HG03432 (cell line): Measurements from ENCODE around the gene CCDC187.
"Not testable (repeated sequence)": the region's sequence is repeated elsewhere in the genome, so short reads cannot be mapped to it uniquely, and the experiment has no call there.

Experiments
- ATAC-seq: cut with Tn5 transposase; IDR thresholded peaks from one replicate; pipeline ENCODE4 v1.9.1; 2021; ENCODE audit warnings: mild to moderate bottlenecking, moderate library complexity; ENCODE audit not compliant: unreplicated experiment

Gene CCDC187

DNA sequence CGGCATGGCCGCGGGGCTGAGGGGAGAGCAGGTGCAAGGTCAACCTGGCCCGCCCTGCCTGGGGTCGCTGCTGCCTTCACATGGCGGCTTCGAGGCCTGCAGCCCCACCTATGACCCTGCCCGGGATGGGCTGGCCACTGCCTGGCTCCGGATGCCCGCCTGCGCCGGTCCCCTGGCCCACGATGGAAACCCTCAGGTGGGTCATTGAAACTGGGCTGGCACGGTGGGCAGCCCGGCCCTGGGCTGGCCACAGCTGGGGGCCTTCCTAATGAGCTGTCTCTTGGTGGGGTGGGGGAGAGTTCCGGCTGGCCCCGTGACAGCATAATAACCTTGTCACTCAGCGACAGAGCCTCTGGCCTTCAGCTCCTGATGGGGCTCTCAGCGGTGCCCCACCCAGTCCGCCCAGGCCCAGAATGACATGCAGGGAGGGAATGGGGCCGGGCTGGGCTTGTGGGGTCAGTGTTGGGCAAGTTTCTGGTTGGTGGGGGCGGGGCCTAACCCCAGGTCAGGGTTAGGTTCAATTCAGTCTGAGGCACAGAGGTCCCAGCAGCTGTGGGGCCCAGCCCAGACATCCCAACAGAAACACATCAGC lies at the start of gene CCDC187:
Gene CCDC187 (minus strand): TSS at position 270 of the 592 bp plus-strand sequence. CDS start 264 bp downstream, at position 6.
- ATAC-seq, result no peak

DNA sequence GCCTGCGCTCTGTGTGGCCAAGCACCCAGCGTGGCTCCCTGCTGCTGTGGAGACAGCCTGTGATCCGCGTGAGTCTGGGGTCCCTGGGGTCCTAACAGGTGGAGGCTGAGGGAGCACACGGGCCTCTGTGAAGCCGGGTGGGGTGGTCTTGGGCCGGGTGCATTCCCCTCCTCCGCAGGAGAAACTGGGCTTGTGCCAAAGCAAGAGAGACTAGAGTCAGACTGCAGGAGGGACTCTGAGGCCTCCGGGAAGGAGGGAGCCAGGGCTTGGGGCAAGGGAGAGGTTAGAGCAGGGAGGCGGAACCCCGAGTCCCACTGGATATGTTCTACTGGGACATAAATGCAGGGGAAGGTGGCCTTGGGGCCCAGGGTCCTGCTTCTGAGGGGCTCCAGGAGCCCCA lies 49.2 kb upstream of the CCDC187 start:
- ATAC-seq, result no peak

DNA sequence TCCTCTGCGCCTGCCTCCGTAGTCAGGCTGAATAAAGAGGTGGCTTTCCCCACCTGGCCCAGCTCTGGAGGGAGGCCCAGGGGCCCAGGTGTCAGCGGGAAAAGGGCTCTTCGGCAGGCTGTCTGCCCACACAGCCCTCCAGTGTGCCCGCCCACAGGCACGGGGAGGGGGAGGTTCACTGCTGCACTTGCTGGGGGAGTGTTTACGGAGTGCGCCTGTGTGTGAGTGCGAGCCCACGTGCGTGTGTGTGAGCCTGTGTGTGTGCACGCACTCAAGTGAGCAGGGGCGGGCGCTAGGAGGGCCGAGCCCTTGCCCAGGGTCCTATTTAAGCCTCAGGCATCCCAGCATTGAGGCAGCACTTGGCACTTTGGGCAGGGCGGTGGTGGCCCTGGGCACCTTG lies 48.8 kb upstream of the CCDC187 start:
- no peak for ATAC-seq

DNA sequence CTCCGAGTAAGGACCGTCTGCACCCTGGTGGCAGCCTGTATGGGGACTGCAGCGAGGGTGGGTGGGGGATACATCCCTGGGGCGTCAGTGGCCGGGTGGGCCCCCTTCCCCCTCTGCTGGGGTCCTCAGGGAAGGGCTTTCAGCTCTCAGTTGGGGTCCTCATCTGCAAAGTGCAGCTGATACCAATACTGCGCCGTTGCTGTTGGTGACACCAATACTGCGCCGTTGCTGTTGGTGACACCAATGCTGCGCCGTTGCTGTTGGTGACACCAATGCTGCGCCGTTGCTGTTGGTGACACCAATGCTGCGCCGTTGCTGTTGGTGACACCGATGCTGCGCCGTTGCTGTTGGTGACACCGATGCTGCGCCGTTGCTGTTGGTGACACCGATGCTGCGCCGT lies 48.0 kb upstream of the CCDC187 start:
- not testable (repeated sequence) for ATAC-seq

DNA sequence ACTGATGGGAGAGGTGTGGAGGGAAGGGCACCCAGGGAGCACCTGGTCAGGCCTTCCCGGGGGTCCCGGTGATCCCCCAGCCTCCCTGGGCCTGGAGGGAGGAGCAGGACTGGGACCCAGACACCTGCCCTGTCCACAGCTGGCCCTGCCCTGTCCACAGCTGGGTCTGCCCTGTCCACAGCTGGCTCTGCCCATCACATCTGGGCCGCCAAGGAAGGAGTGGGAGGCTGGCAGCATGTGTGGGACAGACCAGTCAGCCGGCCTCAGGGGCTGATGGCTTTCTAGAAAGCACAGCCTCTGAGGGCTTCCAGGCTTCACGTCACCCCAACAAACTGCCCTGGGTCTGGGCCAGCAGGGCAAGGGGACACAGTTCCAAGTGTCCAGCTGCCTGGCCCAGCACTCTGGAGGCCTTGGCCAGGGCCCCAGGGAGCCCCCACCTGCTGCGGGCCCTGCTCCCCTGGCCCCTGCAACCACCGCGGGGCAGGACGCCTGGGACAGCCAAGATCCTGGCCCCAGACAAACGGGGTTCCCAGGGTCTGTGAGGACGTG lies 47.4 kb upstream of the CCDC187 start:
- no peak for ATAC-seq

DNA sequence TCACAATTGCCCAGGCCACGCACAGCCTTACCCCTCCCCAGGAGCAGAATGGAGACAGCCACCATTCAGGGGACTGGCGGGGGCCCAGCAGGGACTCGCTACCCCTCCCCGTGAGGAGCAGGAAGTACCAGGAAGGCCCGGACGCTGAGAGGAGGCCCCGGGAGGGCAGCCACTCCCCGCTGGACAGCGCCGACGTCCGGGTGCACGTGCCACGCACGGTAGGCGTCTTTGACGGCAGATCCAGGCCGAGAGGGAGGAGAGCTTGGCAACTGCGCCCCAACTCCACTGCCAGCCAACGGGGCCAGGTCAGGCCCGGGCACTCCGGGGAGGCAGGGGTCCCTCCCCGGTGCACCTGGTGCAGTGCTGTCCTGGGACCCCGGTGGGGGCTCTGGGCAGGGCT lies 45.7 kb upstream of the CCDC187 start:
- no peak for ATAC-seq

DNA sequence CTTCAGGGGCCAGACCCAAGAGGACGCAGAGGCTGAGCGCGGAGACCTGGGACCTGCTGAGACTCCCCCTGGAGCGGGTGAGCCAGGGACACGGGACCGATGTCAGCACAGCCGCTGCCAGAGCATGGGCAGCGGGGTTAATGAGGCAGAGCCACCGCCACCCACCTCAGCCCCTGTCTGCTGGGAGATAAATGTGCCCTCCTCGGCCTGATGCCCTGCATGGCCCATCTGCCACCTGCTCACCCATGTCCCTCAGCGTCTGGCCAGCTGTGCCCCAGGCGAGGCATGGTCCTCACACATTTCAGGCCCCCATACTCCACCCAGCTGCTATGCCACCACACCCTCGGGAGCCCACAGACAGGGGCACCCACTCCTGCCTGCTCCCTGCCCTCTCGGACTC lies 44.8 kb upstream of the CCDC187 start:
- no peak for ATAC-seq

DNA sequence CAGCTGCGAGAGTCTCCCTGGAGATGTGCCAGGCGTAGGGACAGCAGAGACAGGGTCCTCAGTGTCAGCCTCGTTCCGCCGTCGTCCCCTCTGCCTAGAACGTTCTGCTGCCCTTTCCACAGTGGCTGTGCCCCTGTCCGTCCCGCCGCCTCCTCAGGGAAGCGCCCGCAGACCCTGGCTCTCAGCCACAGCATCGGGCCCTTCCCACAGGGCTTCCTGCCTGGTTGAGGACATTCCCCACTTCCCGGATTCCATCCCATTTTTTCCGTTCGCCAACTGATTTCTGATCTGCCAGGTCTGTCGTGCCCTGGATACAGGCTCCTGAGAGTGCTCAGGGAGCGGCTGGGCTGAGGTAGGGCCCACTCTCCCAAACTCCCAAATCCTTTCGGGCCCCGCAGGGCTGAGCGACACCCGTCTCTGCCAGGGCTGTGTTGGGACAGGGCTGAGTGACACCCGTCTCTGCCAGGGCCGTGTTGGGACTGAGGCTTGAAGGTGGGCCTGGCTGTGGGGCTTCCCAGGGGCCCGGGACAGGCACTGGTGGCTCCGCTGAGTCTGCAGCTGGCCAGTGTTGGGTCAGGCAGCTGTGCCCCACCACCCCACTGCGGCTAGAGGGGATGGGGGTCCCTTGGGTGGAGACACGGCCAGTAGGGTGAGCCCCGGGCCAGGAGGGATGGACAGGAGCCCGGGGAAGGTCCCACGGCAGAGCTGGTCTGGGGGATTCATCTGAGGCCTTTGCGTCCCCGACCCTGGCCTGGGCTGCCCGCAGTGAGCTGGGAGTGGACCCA lies 43.8 kb upstream of the CCDC187 start:
- ATAC-seq, result no peak

DNA sequence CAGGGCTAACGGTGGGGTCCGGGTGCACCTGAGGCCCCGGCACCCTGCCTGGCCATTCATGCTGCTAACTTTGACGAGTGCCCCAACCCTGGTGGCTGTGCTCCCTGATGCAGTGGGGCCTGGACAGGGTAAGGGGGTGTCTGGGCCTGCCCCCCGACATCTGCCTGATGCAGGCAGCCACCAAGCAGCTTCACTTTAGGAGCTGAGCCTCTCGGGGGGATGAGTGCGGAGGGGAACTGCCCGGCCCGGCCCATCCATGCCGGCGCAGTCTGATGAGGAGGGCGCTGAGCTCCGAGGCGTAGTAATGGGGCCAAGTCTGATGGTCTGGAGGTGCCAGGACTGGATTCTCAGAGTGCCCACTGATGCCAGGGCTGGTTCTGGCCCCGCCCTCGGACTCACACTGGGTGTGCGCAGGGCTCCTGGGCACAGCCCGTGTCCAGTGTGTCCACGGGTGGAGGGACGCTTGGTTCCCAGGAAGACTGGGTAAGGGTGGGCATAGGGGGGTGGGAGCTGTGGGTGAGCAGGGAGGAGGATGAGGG lies 43.1 kb upstream of the CCDC187 start:
- no peak for ATAC-seq

DNA sequence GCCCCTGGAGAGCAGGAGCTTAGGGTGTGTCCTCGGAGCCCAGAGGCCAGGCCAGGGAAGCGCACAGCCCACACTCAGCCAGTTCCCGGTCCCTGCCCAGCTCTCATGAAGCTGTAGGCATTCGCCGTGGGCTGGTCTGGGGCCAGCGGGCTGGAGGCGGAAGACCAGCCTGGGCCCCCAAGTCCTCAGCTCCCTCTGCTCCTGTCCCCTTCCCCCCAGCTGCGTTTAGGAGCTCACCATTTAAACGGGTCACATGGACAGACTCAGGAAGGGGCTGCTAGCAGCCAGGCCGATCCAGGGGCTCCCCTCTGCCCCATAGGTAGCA lies 42.2 kb upstream of the CCDC187 start:
- ATAC-seq, result no peak

DNA sequence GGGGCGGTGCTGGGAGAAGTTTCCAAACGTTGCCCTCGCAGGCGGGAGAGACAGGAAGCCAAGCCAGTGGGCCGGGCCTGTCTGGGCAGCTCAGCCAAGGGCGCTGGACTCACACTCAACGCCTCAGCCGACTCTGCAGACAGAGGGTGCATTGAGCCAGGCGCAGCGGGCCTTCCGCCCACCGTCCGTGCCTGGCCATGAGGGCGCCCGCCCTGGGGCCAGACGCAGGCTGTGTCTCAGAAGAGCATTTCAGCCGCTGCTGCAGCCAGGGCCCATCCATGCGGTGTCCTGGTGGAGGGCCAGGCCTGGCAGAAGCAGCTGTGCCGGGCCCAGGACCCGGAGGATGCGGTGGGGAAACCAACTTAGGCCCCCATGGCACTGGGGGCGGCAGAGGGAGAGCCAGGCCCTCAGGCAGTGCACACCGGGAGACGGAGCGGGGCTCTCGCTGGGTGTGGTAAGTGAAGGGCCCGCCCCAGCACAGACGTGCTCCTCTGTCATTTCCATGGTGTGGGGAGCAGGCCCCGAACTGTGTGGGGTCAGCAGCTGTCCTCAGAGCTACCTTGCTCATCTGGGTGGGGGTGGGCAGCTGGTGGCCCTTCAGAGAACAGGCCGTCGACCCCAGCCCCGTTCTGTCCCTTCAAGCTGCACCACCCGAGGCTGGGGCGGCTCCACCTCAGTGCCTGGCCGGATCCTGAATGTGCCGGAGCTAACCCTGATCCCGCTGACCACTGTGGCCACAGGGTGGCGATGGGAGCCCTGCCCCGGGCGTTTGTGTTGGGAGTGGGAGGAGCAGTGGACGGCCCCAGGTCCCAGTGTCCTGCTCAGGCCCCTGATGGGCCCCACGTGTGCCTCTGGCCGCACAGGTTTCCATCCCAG lies 41.6 kb upstream of the CCDC187 start:
- ATAC-seq, result no peak

DNA sequence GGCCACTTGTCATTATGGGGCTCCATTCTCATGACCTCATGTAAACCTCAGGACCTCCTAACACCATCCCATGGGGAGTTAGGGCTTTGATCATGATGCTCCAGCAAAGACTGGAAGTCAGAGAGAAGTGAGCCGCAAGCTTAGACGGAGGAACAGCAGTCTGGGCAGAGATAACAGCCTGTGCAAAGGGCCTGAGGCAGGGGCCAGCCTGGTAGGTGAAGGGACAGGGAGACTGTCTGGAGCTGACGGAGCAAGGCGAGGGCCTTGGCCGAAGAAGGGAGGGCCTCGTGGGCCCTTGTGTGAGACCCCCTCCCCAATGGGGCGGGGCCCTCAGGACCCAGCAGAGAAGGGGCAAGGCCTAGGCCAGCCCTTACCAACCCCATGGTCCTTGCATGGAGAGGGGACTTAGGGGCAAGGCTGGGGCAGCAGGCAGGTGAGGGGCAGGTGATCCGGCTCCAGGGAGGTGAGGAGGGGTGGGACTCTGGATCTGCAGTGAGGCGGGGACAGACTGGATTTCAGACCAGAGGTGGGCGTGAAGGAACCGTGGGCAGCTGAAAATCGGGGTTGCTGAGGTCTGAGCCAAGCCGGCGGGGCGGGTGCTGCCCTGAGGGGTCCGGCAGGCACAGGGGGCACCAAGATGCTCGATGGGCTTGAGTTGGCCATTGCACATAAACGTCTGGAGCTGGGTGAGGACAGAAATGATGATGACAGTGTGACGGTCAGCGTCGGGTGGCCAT lies 40.8 kb upstream of the CCDC187 start:
- ATAC-seq, result no peak

DNA sequence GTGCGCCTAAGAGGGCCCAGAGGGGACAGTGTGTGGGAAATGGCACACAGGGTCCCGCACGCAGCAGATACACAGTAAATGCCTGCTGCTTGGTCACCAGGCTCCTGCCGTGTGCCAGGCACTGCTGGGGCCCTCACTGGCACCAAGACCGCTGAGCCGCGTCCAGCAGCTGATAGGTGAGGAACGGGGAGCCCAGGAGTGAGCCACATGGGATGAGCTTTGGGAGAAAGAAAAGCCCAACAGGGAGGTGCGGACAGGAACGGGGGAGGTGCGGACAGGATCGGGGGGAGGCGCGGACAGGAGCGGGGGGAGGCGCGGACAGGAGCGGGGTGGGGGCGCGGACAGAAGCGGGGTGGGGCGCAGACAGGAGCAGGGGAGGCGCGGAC lies 40.0 kb upstream of the CCDC187 start:
- ATAC-seq, result no peak

DNA sequence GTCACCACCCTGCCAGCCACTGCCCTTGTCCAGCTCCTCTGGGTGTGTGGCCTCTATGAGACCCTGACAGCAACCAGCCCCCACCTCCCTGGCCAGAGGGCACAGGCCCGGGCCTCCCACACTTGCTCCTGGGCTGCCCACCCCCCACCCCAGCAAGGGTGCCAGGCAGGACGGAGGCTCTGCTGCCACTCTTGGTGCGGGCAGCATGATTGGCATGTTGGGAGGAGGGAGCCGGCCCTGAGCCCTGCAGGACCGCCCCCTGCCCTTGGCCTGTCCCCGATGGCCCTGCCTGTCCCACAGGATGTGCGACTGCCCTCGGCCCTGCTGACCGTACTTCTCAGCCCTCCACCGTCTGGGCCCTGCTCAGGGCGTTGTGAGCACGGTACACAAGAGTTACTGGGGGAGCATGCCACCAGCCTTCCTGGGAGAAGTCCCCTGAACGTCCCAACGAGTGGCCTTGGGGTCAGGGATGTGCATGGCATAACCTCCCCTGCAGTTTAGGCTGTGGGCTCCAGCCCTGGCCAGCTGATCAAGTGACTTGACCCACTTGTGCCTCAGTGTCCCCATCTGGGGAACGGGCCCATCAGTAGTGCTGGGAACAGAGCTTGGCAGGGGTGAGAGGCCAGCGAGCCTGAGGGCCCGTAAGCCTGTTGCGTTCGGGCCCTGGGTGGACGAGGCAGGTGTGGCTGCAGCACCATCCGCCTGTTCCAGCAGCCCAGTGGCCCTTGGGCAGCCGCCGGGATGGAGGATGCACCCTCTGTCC lies 39.4 kb upstream of the CCDC187 start:
- no peak for ATAC-seq

DNA sequence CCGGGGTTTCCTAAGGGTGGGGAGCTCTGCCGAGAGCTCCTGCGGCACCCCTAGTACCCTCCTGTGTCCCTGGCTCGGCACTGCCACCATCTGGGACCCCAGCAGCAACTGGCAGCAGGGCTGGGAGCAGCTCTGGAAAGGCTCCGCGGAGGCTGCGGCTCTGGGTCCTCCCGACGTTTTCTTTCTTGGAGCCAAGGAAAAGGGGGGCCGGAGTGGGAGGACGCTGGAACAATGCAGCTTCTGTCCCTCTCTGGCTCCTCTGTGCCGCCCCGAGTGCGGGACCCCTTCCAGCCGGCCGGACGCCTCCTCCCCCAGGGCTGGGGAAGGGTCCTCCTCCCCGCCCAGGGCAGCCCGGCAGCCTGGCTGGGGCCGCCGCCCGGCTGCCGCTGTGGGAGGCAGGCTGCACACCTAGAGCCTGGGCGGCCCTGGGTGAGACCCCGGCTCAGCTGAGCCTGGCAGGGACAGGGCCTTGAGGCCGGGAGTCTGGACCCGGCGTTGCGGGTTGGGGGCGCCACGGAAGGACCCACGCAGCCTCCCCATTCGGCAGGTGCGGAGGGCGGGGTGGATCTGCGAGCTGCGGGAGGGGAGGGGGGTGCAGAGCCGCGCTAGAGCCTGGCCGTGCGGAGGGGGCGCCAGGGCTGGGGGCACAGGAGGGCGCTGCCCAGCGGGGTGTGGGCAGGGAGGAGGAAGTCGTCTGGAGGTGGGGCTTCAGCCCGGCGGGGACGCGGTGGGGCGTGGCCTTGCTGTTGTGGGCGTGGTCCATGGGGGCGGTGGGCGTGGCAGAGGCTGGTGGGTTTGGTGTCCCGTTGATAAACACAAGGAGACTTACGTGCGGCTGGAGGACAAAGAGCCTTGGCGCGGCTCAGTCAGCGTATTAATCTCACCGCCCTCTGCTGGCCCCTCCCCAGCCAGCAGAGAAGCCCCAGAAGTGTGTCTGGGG lies 38.6 kb upstream of the CCDC187 start:
- ATAC-seq, result no peak

DNA sequence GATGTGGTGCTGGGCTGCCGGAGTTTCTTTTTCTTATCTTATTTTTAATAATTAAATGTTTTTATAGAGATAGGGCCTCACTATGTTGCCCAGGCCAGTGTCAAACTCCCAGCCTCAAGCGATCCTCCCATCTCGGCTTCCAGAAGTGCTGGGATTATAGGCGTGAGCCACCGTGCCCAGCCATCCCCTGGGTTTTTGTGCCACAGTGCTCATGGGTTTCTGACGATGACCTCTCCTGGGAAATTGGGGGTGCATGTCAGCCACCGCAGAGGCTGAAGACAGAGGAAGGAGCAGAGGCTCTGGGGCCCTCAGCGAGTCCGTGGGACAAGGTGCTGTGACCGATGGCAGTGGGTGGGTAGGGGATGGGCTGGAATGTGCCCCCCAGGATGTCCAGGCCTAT lies 37.9 kb upstream of the CCDC187 start:
- no peak for ATAC-seq

DNA sequence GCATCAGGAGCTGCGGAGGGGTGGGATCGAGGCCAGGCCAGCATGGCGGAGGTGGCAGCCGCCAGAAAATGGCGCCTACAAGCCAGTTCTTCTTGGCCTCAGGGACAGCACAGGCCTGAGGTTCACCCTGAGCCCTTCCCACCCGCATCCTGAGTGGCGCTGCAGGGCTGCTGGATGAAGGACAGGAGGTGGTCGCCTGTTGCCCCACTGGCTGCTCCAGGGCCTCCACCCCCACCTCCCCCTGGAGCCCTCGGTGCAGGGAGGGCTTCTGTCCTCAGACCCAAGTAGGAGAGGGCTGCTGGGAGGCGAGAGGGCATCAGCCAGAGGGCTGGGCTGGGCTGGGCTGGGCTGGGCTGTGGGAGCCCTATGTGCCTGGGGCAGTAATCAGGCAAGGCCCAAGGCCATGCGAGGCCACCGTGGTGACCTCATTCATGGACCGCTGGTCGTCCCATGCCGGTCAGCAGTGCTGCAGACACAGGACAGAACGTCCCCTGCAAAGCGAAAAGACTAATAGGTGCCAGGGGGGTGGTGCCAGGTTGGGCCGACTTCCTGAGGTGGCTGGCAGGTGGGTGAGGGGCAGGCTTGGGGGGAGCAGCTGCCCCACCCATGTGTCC lies 37.3 kb upstream of the CCDC187 start:
- ATAC-seq, result no peak

DNA sequence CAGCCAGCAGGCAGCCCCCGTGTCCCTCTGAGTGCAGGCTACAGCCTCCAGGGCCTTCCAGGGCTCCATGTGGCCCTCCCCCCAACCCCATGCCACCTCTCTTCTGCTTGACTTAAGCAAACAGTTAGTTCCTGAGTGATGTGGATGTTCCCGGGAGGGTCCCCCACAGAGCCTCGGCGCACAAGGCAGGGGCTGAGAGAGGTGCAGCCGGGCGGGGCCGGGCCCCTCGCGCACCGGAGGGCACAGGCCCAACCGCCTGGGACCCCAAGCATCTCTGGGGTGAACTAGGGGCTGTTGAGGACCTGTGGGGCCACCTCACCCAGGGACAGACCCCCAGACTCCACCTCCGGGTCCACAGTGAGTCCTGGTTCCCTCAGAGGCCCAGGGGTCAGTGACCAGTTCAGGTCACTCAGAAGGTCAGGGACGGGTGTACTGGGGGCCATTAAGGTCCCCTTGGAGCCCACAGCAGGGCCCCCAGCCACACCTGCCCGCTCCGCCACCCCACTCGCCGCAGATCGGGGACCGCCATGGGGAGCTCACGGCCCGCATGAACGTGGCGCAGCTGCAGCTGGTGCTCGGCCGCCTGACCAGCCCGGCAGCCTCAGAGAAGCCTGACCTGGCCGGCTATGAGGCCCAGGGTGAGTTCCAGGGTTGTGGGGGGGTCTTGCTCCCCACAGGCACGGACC lies 36.6 kb upstream of the CCDC187 start:
- ATAC-seq, result no peak
